GM12873 (cell line): ENCODE data around the gene GP1BA.

ENCODE experiments used
- TF ChIP-seq, protein P1 (sequence below): IDR thresholded peaks from 2 replicates; pipeline ENCODE4 v1.5.1; 2012; ENCODE audit warnings: low read depth, mild to moderate bottlenecking, moderate library complexity, low read length, control low read depth; ENCODE audit not compliant: insufficient read depth; ENCODE audit errors: missing control alignments

Gene GP1BA

DNA sequence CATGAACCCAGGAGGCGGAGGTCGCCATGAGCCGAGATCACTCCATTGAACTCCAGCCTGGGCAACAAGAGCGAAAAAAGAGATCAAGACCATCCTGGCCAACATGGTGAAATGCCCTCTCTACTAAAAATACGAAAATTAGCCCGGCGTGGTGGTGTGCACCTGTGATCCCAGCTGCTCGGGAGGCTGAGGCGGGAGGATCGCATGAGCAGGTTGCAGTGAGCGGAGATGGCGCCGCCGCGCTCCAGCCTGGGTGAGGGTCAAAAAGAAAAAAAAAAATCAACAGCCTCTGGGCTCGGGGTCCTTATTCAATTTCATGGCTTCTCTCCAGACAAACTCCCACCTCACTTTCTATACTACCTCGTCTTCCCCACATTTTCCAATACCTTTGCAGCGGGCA, 3.2 kb upstream of the GP1BA start:
- TF ChIP-seq, protein P1, sequence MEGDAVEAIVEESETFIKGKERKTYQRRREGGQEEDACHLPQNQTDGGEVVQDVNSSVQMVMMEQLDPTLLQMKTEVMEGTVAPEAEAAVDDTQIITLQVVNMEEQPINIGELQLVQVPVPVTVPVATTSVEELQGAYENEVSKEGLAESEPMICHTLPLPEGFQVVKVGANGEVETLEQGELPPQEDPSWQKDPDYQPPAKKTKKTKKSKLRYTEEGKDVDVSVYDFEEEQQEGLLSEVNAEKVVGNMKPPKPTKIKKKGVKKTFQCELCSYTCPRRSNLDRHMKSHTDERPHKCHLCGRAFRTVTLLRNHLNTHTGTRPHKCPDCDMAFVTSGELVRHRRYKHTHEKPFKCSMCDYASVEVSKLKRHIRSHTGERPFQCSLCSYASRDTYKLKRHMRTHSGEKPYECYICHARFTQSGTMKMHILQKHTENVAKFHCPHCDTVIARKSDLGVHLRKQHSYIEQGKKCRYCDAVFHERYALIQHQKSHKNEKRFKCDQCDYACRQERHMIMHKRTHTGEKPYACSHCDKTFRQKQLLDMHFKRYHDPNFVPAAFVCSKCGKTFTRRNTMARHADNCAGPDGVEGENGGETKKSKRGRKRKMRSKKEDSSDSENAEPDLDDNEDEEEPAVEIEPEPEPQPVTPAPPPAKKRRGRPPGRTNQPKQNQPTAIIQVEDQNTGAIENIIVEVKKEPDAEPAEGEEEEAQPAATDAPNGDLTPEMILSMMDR: no peak

DNA sequence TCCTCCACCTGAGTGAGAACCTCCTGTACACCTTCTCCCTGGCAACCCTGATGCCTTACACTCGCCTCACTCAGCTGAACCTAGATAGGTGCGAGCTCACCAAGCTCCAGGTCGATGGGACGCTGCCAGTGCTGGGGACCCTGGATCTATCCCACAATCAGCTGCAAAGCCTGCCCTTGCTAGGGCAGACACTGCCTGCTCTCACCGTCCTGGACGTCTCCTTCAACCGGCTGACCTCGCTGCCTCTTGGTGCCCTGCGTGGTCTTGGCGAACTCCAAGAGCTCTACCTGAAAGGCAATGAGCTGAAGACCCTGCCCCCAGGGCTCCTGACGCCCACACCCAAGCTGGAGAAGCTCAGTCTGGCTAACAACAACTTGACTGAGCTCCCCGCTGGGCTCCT, 679 bp downstream of the GP1BA start:
- TF ChIP-seq, protein P1: no peak

DNA sequence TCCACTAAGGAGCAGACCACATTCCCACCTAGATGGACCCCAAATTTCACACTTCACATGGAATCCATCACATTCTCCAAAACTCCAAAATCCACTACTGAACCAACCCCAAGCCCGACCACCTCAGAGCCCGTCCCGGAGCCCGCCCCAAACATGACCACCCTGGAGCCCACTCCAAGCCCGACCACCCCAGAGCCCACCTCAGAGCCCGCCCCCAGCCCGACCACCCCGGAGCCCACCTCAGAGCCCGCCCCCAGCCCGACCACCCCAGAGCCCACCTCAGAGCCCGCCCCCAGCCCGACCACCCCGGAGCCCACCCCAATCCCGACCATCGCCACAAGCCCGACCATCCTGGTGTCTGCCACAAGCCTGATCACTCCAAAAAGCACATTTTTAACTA, 1.6 kb downstream of the GP1BA start:
- TF ChIP-seq, protein P1: no peak

DNA sequence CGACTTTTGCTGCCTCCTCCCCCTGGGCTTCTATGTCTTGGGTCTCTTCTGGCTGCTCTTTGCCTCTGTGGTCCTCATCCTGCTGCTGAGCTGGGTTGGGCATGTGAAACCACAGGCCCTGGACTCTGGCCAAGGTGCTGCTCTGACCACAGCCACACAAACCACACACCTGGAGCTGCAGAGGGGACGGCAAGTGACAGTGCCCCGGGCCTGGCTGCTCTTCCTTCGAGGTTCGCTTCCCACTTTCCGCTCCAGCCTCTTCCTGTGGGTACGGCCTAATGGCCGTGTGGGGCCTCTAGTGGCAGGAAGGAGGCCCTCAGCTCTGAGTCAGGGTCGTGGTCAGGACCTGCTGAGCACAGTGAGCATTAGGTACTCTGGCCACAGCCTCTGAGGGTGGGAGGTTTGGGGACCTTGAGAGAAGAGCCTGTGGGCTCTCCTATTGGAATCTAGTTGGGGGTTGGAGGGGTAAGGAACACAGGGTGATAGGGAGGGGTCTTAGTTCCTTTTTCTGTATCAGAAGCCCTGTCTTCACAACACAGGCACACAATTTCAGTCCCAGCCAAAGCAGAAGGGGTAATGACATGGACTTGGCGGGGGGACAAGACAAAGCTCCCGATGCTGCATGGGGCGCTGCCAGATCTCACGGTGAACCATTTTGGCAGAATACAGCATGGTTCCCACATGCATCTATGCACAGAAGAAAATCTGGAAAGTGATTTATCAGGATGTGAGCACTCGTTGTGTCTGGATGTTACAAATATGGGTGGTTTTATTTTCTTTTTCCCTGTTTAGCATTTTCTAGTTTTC, 2.3 kb downstream of the GP1BA start:
- TF ChIP-seq, protein P1: peak; percentile 41

DNA sequence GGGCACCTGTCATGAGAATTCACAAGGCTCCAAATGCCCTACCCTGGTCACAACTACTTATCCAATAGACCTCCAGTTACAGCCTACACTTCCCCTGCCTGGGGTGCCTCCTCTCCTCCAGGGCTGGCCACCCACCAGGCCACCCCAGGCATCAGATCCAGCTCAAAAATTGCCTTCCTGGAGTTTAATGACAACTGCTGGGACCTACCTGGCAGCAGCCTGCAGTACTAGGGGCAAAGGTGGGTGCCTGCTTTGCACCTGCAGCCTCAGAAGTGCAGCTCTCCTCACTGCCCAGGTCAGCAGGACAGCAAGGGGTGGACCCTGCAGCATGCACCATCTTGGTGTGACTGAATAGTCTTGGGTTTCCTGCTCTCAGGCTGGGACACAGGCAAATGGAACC, 3.6 kb downstream of the GP1BA start:
- TF ChIP-seq, protein P1: no peak

DNA sequence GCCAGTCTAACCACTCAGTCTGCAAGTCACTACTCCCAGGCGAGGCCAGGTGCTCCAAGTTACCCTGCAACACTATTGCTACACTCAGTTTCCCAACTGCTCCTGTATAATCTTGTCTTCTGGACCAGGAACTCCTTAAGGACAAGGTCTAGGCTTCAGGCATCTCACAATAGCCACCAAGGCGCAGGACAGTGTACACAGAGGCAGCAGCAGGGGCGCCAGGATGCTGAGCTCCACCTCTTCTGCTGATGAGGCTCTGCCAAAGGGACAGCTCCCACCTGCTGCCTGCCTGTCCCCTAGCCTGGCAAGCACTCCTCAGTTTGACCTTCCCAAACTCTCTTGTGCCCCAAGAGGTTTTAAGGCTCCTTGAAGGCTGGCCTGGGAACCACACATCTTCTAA, 4.4 kb downstream of the GP1BA start:
- TF ChIP-seq, protein P1: no peak

DNA sequence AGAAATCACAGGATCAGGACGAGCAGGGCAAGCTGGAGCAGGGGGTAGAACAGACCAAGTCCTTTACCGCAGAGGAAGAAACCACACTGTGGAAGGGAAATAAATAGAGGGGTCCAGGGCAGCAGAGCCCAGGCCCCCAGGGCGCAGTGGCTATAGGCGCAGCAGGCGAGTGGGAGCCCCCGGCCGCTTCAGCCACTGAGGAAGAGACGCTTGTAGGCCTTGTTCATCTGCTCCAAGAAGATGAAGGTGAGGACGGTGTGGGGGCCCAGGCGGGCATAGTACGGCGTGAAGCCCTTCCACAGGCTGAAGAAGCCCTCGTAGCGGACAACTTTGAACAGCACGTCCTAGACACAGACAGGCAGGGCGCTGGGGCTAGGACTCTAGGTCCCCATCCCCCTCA, 5.5 kb downstream of the GP1BA start:
- TF ChIP-seq, protein P1: no peak
